HG03571 (cell line): ENCODE results near the gene ADGRB2.

Source experiments
- ATAC-seq: cut with Tn5 transposase; IDR thresholded peaks from one replicate; pipeline ENCODE4 v1.9.1; 2021; ENCODE audit not compliant: unreplicated experiment

ADGRB2 gene

DNA sequence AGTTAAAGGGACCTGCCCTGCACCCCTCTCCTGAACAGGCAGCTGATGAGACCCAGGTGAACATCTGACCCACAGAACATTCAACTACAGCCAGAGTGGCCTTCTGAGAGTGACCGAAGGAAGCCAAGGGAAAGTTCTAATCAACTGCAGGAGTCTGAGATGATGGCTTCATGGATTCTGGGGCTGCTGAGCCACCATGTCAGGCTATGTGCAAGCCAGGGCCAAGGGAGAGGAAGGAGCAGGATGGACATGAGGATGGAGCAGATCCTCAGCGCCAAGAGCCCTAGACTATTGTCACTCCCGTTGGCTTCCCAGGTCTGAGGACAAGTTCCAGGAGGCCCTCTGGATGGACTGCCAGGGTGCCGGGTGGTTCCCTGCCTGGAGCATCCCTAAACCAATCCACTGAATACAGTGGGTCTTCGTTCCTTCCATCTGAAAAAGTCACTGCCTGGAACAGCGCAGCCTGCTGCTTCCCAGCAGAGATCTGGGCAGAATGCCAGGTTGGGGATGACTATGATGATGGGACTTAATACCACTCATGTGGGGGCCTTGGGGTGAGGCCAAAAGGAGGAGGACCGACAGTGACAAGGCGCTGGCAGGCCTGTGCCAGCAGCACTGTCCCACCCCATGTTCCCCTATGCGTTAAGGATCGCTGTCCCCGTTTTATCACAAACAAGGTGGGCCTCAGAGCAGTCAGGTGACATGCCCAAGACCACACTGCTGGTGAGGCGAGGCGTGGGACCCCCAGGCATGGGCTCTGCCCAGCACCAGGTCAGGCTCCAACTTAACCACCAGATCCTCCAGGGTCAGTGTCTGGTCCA, 31.9 kb upstream of the ADGRB2 start:
- ATAC-seq = no peak

- ATAC-seq = no peak
Measured at GRCh38 chr1:31795096-31795675, 31.0 kb upstream of the ADGRB2 start.

DNA sequence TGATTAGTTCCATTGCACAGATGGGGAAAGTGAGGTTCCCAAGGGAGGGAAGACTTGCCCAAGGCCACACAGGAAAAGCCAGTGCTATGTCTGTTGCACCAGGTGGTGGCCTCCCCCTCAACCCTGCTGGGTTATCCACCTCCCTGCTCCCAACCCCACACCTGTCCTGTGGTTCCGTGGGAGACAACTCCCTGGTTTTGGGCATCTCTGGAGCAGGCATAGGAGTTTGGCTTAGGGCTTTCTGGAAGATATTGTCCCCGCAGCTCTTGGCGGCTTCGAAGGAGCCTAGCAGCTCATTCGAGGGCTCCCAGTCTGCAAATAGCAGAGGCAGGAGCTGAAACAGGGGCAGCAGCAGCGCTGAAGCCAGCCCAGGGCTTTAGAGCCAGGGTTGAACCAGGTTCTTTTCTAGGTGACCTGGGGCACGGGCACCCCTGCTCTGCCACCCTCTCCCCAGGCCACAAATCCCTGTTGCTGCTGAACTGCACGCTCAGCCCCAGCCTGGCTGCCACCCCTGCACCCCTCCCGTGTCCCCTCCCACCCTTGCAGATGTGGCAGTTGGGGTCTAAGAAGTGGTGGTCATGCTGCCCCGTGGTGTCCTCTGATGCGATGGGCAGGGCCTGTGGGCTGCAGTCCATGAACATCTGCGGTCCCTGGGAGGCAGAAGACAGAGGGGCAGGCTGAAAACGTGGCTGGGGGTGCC, 29.6 kb upstream of the ADGRB2 start:
- ATAC-seq = no peak

DNA sequence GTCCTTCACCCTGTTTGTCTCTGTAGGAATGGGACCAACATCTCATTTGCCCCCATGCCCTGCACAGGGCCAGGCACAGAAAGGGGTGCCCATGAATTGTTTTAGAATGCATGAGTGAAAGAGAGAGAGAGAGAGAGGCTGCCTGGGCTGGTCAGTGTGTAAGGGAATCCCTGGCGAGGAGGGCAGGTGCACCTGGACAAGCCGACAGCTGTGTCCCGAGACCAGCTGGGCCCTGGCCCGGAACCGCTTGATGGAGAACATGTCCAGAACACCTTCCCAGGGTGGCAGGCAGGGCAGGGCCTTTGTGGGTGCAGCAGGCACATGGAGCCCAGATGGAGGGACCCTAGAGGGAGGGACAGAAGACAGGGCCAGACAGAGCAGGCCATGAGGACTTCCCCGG, 28.9 kb upstream of the ADGRB2 start:
- ATAC-seq = no peak

DNA sequence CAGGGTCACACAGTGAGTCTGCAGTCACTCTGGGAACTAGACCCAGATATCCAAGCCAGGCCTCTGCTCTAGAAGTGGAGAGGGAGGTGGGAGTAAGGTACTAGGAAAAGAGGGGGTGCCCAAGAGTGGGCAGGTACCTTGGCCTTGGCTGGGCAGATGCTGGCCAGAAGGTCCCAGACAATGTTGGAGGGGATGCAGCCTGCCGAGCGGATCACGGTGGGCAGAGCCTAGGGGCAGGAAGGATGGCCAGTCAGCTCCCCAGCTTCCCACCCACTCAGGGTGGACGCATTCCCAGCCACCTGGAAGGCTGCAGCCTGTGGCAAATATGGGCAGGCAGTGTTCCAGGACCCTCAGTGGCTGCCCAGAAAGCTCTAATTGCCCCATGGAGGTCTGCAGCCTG, 28.4 kb upstream of the ADGRB2 start:
- no peak for ATAC-seq

GRCh38 chr1:31792116-31792515, 28.0 kb upstream of the ADGRB2 start:
- ATAC-seq = no peak

DNA sequence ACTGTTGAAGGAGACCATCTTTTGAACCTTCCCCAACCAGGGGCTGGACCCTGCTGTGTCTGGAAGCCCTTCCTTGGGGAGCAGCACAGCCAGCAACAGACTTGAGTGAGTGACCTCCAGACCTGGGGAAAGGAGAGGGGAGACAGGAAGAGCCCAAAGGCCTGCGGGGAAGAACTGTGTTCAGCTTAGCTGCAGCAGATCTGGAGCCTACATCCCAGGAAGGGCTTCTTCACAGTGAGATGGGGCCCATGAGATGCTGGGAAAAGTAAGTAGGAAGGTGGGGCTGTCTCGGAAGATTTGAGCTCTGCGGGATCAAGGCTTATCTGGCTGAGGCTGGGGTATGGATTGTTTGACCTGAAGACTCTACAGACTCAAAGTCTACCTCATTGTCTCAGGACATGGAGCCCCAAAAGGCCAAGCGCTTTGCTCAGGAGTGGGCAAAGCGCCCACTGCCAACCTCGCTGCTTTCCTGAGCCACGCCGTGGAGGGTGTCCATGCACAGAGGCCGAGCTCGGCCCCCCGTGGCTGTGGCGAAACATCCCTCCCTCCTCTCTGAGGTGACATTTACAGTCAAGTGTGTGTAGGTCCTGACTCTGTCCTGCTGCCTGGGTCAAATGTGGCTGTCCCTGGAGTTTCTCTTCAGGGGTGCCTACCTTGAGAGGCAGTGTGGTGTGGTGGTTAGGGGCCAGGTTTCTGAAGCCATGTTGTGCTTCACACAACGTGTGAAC, 27.2 kb upstream of the ADGRB2 start:
- no peak for ATAC-seq

GRCh38 chr1:31790641-31791091, 26.5 kb upstream of the ADGRB2 start:
- ATAC-seq = no peak

GRCh38 chr1:31790140-31790539, 26.0 kb upstream of the ADGRB2 start:
- ATAC-seq = no peak

GRCh38 chr1:31789259-31790065, 25.3 kb upstream of the ADGRB2 start:
- no peak for ATAC-seq

DNA sequence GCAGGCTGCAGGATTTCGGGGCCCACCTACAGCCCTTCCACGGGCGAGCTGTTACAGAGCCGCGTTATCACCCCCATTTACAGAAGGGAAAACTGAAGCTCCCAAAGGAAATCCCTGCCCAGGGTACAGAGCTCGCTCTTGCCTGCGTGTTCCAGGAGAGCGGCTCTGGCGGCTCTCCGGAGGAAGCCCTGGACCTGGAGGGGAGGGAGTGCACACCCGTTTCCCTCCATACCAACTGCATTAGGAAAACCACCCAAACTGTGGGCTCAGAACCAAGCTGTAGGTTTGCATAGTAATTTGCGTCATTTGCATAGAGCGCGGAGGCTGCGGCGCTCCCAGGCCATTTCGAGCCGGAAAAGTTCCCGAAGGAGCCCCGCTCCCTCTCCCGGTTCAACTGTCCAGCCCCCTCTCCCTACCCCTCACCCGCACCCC, 24.7 kb upstream of the ADGRB2 start:
- ATAC-seq = no peak

GRCh38 chr1:31788138-31788824, 24.1 kb upstream of the ADGRB2 start:
- peak; percentile 57 for ATAC-seq

GRCh38 chr1:31787786-31788137, 23.6 kb upstream of the ADGRB2 start:
- ATAC-seq = no peak

- ATAC-seq = no peak
Measured at GRCh38 chr1:31787261-31787660, 23.1 kb upstream of the ADGRB2 start.

DNA sequence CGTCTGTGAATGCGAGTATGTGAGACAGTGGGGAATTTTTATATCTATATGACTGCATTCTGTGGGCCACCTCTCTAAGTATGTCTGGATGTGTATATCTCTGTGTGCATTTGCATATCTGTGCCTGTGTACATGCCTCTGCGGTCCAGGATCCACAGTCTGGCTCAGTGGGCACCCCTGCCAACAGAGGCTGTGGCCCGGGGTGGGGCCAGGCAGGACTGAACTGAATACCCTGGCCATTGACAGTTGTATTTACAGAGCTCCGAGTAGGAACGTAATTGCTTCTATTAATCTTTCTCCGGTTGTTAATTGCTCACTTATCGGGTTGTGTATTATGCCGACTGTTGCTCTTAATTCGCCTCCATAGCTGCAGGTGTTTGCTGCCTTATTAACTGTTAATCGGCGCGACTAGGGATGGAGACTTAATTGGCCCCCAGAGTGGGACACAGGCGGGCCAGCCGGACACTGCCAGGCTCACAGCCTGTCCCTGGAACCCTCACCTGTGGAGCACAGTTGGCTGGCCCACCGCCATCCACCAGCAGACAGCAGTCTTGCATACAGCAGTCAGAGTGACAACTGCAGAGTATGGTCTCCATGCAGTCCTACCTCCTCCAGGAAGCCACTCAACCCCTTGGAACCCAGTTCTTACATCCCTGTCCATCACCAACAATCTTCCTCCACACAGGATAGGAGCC, 22.4 kb upstream of the ADGRB2 start:
- no peak for ATAC-seq

GRCh38 chr1:31785947-31786290, 21.8 kb upstream of the ADGRB2 start:
- ATAC-seq = no peak

DNA sequence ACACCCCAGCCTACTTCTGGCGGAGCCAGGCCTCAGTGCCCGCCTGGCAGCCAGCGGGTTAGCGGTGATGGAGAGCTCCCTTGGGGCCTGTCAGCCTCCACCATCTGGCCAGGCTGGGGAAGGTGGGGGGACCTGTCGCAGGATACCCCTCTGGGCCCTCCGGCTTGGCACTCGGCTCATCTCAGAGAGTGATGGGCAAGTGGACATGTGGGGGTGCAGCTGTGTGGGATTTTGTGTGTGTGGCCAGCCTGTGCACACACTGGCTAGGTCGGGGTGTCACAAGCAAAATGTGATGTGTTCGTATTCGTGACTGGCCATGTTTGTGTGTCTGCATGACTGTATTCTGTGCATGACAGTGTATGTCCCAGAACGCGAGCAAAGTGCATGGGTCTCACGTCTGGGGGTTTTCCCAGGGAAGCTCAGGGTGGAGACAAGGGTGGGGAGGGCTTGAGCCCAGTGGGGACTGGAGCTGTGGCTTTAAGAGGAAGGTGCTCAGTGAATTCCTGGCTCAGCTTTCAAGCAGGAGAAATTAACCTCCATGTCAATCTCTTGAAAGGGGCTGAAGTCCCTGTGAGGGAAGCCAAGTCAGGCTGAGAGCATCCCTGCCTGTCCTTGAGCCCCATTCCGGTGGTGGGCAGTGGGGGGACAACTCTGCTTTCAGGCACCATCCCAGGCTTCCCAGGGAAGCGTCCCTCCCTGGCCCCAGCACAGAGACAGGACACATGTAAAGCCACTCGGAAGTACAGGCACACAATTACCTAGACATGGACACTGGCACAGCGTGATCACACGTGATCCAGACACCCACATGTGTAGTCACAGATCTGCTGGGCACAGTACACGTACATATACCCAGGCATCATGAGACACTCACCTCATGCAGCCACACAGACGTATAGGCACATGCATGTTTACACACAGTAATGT, 21.1 kb upstream of the ADGRB2 start:
- no peak for ATAC-seq

- ATAC-seq = no peak
Measured at GRCh38 chr1:31784356-31785019, 20.3 kb upstream of the ADGRB2 start.
